ENCODE results near the gene PTPRZ1.

PTPRZ1 gene

DNA sequence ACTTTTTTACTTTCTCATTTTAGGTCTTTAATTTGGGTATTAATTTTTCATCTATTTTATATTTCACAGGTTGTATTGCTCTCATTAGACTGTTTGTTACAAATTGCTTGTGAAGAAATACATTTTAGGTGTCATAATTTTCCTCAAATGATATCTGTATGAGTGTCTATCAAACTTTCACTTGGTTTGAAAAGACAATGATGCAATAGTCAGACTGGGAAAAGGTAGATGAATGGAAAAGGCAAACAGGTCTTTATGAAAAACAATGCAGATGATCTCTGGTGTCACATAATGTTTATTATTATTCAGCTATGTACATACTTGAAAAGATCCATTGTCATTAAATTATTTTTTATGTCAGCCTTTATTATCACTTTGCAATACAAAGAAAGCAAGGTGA lies 80.2 kb downstream of the PTPRZ1 start:
- no peak for DNase-seq

DNA sequence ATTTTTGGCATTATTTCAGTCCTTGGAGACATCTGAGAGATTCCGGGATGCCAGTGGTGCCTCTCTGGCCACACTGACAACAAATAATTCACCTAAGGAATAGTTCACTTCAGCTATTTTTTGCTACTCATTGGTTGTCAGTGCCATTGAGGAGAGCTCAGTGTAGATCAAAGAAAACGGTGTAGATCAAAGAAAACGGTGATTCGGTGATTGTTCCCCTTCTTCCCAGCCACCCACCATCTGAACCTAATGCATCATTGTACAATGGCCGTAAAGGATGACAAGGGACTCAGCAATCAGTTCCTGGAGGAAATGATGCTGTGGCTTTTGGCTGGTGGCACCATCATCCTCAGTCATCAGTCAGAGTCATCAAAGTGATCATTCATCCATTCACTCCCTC lies 80.6 kb downstream of the PTPRZ1 start:
- DNase-seq: no peak

DNA sequence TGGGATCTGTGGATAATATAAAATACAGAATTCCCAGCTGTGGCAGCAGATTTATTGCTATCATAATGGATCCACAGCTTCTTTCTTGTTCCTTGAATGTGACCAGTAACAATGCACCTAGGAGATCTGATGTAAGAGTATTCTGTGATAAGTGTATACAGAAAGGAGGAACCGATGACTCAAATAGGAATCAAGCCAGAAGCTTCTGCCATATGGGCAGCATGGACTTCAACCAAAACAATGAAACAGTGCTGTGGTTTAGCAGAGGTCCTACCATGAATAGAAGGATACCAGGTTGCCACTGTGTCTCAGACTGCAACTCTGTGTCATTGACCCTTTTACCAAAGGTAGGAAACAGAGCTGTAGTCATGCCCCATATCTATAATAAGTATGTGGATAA lies 81.8 kb downstream of the PTPRZ1 start:
- DNase-seq: no peak

DNA sequence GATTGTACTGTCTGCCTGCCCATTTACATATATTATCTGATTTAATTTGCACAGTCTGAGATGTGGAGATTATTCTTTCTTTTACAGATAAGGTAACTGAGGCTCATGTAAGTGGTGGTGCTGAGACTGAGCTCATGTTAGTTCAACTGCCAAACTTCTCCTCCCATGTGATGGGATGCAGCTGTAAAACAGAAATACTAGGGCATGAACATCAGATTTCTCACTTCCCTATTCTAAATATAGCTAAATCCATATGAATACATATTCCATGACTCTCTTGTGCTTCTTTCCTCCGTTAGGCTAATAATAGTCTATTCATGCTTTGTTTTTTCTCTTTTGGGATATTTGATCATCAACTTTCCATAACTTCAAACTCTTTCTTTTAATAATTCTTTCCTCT lies 84.7 kb downstream of the PTPRZ1 start:
- no peak for DNase-seq

DNA sequence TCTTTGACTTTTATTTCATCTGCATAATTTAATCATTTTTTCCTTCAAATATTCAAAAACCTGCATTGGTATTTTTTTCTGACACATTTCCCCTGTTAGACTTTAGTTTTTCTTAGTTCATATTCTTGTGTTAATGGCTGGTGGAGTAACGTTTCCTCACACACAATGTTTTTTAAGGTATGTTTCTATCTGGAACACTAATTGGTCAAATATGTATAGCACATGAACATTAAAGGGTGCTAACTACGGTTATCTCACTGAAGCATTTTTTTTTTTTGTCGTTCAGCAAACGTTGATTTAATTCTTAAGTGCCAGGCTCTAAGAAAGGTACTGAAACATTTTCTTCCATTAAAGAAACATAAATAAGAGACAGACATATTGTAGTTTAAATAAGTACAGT lies 87.7 kb downstream of the PTPRZ1 start:
- no peak for DNase-seq

DNA sequence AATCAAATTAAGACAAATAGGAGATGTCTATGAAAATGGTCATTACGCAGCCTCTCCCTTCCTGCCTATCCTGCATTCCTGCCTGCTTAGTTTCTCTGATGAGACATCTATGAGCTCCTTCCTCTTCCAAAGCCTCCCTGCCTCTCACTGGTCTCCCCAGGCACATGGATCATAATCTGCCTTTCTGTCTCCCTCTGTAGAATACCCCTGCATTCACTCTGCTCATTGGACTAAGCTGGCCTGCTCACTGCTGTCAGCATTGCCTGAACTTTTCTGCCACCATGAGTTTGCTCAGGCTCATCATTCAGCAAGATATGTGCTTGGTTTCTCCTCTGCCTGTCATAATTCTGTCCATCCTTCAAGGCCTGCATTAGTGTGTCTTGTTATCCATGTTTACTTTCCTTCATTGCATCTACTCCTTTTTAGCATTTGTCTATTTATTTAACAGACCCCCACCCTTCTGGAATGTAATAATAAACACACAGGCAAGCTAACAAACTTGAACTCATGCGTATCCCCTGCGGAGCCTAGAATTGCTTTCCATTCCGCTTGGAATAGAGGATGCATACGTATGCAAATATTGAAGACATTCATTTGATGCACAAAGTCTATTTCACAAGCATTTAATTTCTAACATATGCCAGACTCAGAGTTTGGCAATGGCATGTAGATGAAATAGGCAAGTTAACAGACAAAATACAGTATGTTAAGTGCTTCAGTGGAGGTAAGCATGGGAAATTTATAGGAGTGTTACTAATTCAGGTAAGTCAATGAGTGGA lies 88.3 kb downstream of the PTPRZ1 start:
- DNase-seq: peak in 4 of 56 donors; percentile 0 to 10 (median 4)

DNA sequence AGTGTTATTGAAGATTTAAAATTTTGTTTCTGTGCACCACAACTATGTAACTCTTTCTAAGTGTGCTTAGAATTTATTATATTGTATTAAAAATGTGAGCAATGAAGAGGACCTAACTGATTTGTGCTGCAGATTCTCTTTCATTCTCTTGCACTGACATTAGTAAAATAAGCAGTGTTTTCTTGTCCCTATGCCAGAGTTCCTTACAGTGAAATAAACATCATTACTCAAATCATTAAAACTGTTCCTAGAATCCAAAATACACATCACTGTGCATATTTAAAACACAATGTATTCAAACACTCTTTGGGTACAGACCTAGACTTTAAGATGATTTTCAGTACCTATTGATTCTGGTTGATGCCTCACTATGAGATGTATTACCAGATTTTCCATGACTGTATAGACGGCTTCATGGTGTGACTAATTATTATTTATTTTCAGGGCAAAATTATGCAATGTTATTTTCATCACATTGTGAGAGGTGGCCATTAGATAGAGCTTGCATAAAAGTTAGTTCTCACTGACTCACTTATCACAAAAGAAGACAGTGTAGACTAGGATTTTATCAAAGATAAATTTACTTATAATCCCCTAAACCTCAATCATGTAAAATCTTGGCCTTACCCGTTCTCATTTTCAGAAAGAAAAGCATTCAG lies 93.4 kb downstream of the PTPRZ1 start:
- DNase-seq: no peak

DNA sequence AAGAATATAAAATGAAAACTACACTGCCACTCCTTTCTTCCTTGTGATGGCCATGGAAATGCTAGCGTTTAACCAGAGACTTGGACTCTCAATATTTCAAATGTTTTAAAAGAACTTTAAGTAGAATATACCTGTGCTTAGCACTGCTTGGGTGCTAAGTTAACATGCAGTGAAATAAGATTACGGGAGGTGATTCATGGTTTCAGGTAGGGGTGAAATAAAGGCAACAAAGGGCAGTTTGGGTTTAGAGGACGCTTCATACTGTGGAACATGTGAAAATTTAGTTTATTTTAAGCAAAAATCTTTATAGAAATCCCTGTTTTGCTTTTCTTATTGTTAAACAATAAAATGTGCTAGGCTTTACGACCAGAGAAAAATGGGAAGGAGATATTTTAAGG lies 94.0 kb downstream of the PTPRZ1 start:
- DNase-seq: no peak

DNA sequence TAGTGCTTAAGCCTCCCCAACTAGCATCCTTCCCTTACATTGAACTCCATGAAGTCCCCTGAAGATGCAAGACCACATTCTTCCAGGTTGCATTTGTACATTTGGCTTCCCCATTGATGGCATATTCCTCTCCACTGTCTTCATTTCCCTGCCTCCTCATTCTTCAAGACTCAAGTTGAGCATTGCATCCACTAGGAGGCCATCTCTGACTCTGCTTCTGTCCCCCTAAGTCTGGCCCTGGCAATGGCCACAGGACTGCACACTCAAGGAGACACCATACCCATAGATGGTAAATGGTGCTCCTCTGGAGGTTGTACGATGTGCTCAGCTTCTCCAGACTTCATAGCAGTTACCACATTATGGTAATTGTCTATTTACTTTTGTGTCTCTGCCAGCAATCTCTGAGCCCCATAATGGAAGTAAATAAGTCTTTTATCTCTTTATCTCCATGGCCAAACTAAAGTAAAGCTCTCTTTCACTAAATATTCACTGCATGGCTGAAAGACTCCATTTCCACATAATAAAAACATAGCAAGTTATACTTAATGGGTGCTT lies 112.6 kb downstream of the PTPRZ1 start:
- DNase-seq: no peak

DNA sequence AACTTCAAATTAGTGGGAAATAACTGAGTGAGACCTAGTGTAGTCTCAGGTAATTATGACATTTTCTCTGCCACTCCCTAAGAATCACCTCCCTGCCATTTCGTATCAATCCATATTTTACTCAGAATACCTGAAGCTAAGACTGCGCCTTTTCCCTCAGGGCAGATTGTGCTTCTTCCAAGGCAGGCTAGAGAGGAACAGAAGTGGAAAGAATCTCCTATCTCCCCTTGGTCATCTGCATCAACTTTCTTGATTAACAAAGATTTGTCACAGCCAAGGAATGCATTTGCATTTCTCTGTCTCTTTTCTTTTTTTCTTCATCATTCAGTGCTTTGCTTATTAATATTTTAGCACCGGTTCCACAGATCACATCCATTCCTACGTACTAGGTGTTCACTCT lies 119.1 kb downstream of the PTPRZ1 start:
- DNase-seq: no peak

DNA sequence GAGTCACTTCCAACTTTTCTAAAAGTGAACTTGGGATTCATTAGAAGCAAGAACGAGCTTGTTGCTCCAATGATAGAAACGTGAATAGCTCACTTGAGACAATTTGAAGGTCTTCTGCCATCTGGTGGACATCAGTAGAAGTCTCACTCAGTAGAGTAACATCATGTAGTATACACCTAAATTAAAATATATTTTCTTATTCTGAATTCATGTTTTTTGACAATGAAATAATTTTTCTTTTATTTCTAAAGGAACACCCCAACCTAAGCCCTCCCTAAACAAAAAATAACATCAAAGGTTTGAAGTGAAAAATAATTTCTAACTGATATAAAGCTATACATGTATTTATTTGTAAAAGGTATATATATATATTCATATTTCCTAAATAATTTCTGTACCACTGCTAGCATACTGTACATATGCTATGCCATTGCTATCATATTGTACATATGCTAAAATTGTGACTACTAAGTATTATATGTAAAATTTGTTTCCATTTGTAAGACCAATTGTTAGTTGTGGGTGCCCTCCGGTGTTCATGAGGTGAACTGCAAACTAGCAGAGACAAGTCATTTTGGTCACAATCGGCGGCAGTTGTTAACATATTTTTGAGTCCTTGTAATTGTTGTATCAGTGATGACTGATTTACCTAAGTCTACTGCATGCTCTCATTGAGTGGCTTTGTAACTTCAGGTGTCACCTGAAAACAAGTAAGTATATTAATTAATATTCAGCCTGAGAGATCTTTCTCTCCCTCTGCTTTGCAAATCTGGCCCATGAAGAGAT lies 121.9 kb downstream of the PTPRZ1 start:
- peak in 40 of 56 donors; percentile 2 to 81 (median 28) for DNase-seq

DNA sequence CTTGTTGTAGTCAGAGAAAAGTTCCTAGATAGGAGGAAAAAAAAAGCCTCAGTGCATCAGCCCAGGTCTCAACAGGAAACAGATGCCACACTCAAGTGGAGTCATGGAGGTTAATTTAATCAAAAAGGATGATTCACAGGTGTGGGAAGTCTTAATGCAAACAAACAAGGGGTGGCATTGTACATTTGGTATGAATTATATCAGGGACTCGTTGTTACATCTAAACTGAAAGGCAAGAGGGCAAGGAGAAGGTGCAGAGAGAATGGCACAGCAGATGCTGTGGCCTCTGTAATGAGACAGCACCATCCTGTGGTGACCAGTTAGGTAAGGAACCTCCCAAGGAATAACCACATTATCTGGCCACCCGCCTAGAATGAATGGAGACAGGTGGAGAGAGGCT lies 133.7 kb downstream of the PTPRZ1 start:
- DNase-seq: no peak

DNA sequence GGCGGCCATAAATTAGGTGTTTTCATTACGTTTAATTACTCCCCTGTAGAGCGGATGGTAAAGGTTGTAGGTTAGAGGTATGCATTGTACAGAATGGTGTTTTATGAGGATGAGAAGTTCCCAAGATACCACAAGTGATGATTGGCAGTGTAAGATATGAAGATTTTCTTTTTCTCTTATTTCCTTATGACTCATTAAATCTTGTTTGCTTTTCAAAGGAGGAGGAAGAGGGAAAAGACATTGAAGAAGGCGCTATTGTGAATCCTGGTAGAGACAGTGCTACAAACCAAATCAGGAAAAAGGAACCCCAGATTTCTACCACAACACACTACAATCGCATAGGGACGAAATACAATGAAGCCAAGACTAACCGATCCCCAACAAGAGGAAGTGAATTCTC lies 137.2 kb downstream of the PTPRZ1 start:
- DNase-seq: no peak

DNA sequence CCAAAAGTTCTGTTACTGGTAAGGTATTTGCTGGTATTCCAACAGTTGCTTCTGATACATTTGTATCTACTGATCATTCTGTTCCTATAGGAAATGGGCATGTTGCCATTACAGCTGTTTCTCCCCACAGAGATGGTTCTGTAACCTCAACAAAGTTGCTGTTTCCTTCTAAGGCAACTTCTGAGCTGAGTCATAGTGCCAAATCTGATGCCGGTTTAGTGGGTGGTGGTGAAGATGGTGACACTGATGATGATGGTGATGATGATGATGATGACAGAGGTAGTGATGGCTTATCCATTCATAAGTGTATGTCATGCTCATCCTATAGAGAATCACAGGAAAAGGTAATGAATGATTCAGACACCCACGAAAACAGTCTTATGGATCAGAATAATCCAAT lies 140.1 kb downstream of the PTPRZ1 start:
- DNase-seq: no peak

DNA sequence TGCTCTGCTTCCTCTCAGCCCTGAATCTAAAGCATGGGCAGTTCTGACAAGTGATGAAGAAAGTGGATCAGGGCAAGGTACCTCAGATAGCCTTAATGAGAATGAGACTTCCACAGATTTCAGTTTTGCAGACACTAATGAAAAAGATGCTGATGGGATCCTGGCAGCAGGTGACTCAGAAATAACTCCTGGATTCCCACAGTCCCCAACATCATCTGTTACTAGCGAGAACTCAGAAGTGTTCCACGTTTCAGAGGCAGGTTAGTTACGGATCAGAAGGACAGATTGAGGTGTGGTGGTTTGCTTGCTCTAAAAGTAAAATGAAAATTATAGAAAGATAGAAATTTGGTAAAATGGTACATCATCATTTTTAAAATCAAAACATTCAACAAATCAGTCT lies 140.7 kb downstream of the PTPRZ1 start:
- no peak for DNase-seq

DNA sequence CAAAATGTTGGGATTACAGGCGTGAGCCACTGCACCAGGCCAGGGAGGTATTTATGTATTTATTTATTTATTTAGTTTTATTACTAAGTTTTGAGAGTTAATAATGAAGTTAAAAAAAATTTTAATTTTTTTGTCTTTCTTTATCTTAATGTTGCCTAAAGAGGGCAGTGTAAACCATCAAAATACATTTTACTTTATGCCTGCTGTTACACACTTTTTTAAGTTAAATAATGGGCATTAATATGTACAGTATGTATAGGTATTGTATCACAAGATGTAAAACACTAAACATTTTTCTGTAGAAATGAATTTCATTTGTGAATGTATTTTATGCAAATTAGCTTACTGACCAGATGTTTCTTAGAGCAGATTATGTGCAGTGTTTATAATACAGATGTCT lies 141.7 kb downstream of the PTPRZ1 start:
- no peak for DNase-seq

DNA sequence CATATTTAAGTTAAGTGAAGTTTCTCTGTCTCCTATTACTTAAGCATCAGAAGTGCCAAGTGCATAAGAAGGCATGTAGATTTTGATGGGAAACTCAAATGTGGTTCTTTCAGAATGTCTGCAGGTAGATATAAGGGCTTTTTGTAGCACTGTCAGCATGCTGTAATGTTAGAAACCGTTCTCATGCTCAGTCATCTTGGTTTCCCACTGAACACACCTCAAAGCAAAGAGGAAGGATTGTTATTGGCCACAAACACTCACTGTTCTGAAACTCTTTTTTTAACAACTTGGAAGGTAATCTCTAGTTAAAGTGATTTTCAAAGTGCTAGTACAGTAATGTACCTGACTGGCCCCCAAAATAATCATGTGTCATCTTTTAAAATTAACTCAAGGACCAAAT lies 145.1 kb downstream of the PTPRZ1 start:
- no peak for DNase-seq

DNA sequence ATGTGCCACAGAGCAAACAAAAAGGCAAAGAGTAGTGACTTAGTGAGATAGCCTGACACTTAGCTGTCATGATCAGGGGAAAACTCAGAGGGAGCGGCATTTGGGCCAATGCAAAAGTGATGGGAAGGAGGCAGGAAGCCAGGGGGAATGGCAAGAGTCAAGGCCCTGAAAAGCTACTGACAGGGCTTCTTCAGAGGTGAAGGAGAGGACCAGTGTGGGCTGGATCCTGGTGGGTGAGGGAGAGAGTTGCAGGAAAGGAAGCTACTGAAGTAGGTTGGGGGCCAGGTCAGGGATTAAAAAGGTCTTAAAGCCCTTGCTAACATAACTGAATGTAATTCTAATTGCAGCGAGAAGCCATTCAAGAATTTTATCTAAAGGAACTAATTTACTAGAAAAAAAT lies 154.1 kb downstream of the PTPRZ1 start:
- DNase-seq: no peak

DNA sequence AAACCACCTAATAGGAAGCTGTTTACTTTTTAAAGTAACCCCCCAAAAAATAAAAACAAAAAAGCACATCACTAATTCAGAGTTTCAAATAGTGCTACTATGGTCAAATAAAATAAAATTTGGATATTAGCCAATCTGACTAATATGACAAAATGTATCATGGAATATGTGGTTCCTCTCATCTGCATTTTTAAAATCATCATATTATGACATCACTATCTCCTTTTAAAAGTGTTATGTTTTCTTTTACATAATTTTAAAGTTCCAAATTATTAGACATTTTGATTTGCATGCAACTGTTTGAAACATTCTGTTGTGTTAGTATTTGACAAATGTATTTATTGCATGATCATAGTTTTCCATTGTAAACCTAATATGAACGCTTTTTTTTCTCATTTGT lies 160.7 kb downstream of the PTPRZ1 start:
- no peak for DNase-seq

DNA sequence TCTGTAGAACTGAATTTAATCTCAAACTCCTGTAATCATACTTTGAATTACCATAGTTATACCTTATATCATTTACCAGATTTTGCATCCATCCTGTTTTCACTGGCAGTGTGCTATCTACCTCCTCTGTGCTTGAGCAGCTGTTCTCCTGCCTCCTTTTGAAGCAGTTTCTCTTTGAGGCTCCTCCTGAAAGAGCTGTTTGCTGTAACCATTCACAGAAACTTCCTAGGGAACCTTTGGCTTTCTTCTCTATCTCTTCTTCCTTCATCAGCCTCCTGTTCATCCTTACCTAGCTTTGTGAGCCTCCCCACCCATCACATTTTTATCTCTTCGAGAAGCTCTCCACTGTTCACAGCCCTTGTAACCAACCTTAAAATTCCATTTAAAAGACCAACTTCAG lies 162.9 kb downstream of the PTPRZ1 start:
- no peak for DNase-seq

DNA sequence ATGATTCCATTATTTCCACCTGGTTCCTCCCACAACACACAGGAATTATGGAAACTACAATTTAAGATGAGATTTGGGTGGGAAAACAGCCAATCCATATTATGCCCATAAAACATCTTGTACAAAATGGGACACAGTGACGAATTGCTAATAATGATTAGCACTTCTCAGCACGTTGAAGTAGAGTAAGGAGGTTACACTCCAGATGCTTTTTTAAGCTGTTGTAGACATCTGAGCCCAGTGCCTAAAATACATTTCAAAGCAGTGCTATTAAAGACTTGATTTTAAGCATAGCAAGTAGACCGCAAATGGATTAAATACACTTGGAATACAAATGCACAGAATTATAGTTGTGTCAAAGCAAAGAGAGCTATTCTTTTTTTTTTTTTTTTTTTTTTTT lies 165.2 kb downstream of the PTPRZ1 start:
- no peak for DNase-seq

DNA sequence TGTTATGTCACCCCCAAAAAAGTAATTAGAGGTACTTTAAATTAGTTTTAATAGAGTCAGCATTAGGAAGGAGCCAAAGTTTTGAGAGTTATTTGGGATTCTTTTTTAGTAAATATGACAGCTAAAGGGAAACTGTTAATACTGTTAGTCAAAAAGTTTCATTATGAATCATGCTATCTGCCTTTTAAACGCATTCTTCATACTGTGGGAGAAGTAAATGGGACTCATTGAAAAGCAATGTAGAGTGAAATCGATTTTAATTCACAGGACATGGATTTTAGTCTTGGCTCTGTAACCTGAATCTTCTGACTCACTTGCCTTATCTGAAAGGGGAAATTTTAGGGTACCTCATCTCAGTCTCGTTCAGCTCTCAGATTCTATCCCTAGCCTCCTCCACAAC lies 165.9 kb downstream of the PTPRZ1 start:
- DNase-seq: no peak
